HEK293 (cell line): ENCODE results near the gene ABHD14A.
A peak's percentile ranks its signal among the peaks of the same experiment; 100 is the strongest.

Source experiments
- GLI2 ChIP-seq: fragments of 450-650 bp; formaldehyde crosslinking; IDR thresholded peaks from 2 replicates; pipeline ENCODE4; 2017; ENCODE audit warnings: missing biosample characterization, missing genetic modification characterization, low read depth, borderline replicate concordance
- GLI4 ChIP-seq: fragments of 450-650 bp; formaldehyde crosslinking; IDR thresholded peaks from 2 replicates; pipeline ENCODE4 v1.5.1; 2016; ENCODE audit warnings: missing biosample characterization, missing genetic modification characterization
- GLIS2 ChIP-seq: fragments of 450-650 bp; formaldehyde crosslinking; IDR thresholded peaks from 2 replicates; pipeline ENCODE4 v1.5.1; 2016; ENCODE audit warnings: missing biosample characterization, missing genetic modification characterization
- OVOL3 ChIP-seq: fragments of 450-650 bp; formaldehyde crosslinking; IDR thresholded peaks from 2 replicates; pipeline ENCODE4 v1.5.1; 2016; ENCODE audit warnings: missing biosample characterization, missing genetic modification characterization
- SCRT2 ChIP-seq: fragments of 450-650 bp; formaldehyde crosslinking; IDR thresholded peaks from 2 replicates; pipeline ENCODE4 v1.5.1; 2016; ENCODE audit warnings: missing biosample characterization, missing genetic modification characterization
- SP3 ChIP-seq: fragments of 450-650 bp; formaldehyde crosslinking; IDR thresholded peaks from 2 replicates; pipeline ENCODE4 v1.5.1; 2016; ENCODE audit warnings: missing biosample characterization, missing genetic modification characterization
- TCF7L2 ChIP-seq: IDR thresholded peaks from 2 replicates; pipeline ENCODE4 v1.6.1; 2011; ENCODE audit warnings: low read depth, mild to moderate bottlenecking, inconsistent platforms, low read length, moderate library complexity, borderline replicate concordance
- YY1 ChIP-seq: fragments of 450-650 bp; formaldehyde crosslinking; IDR thresholded peaks from 2 replicates; pipeline ENCODE4 v1.5.1; 2018; ENCODE audit warnings: missing biosample characterization, missing genetic modification characterization
- ZBTB20 ChIP-seq: fragments of 450-650 bp; formaldehyde crosslinking; IDR thresholded peaks from 2 replicates; pipeline ENCODE4 v1.5.1; 2016; ENCODE audit warnings: missing biosample characterization, missing genetic modification characterization
- ZBTB48 ChIP-seq: fragments of 450-650 bp; formaldehyde crosslinking; IDR thresholded peaks from 2 replicates; pipeline ENCODE4 v1.5.1; 2016; ENCODE audit warnings: missing biosample characterization, missing genetic modification characterization
- ZIC2 ChIP-seq: fragments of 450-650 bp; formaldehyde crosslinking; IDR thresholded peaks from 2 replicates; pipeline ENCODE4 v1.5.1; 2016; ENCODE audit warnings: missing biosample characterization, missing genetic modification characterization
- ZNF114 ChIP-seq: fragments of 450-650 bp; formaldehyde crosslinking; IDR thresholded peaks from 2 replicates; pipeline ENCODE4 v1.5.0; 2017; ENCODE audit warnings: missing biosample characterization, missing genetic modification characterization
- ZNF157 ChIP-seq: fragments of 450-650 bp; formaldehyde crosslinking; IDR thresholded peaks from 2 replicates; pipeline ENCODE4 v1.5.1; 2016; ENCODE audit warnings: missing biosample characterization, missing genetic modification characterization
- ZNF2 ChIP-seq: fragments of 450-650 bp; formaldehyde crosslinking; IDR thresholded peaks from 2 replicates; pipeline ENCODE4 v1.5.1; 2016; ENCODE audit warnings: missing biosample characterization, missing genetic modification characterization
- ZNF214 ChIP-seq: fragments of 450-650 bp; formaldehyde crosslinking; IDR thresholded peaks from 2 replicates; pipeline ENCODE4 v1.5.1; 2017; ENCODE audit warnings: missing biosample characterization, mild to moderate bottlenecking, missing genetic modification characterization, borderline replicate concordance
- ZNF24 ChIP-seq: fragments of 450-650 bp; formaldehyde crosslinking; IDR thresholded peaks from 2 replicates; pipeline ENCODE4 v1.5.1; 2016; ENCODE audit warnings: missing biosample characterization, missing genetic modification characterization
- ZNF341 ChIP-seq: fragments of 450-650 bp; formaldehyde crosslinking; IDR thresholded peaks from 2 replicates; pipeline ENCODE4; 2016; ENCODE audit warnings: low read depth, missing biosample characterization, missing genetic modification characterization
- ZNF394 ChIP-seq: fragments of 450-650 bp; formaldehyde crosslinking; IDR thresholded peaks from 2 replicates; pipeline ENCODE4 v1.5.1; 2016; ENCODE audit warnings: missing biosample characterization, missing genetic modification characterization, mild to moderate bottlenecking, moderate library complexity, borderline replicate concordance
- ZNF571 ChIP-seq: fragments of 450-650 bp; formaldehyde crosslinking; IDR thresholded peaks from 2 replicates; pipeline ENCODE4 v1.5.0; 2017; ENCODE audit warnings: missing biosample characterization, missing genetic modification characterization
- ZNF585B ChIP-seq: fragments of 450-650 bp; formaldehyde crosslinking; IDR thresholded peaks from 2 replicates; pipeline ENCODE4 v1.5.1; 2016; ENCODE audit warnings: missing biosample characterization, missing genetic modification characterization
- ZNF623 ChIP-seq: fragments of 450-650 bp; formaldehyde crosslinking; IDR thresholded peaks from 2 replicates; pipeline ENCODE4 v1.5.1; 2016; ENCODE audit warnings: missing biosample characterization, missing genetic modification characterization
- ZNF629 ChIP-seq: fragments of 450-650 bp; formaldehyde crosslinking; IDR thresholded peaks from 2 replicates; pipeline ENCODE4 v1.5.1; 2017; ENCODE audit warnings: missing biosample characterization, missing genetic modification characterization
- ZNF677 ChIP-seq: fragments of 450-650 bp; IDR thresholded peaks from 2 replicates; pipeline ENCODE4 v1.5.0; 2018; ENCODE audit warnings: missing biosample characterization, mild to moderate bottlenecking, missing genetic modification characterization, moderate library complexity
- ZNF76 ChIP-seq: fragments of 450-650 bp; formaldehyde crosslinking; IDR thresholded peaks from 2 replicates; pipeline ENCODE4; 2016; ENCODE audit warnings: low read depth, missing biosample characterization, missing genetic modification characterization, borderline replicate concordance
- ZNF837 ChIP-seq: fragments of 450-650 bp; formaldehyde crosslinking; IDR thresholded peaks from 2 replicates; pipeline ENCODE4 v1.5.1; 2016; ENCODE audit warnings: missing biosample characterization, missing genetic modification characterization
- ZSCAN30 ChIP-seq: fragments of 450-650 bp; IDR thresholded peaks from 2 replicates; pipeline ENCODE4 v1.5.1; 2018; ENCODE audit warnings: missing biosample characterization, mild to moderate bottlenecking, missing genetic modification characterization, moderate library complexity
- TF ChIP-seq, protein P1 (sequence below): fragments of 450-650 bp; formaldehyde crosslinking; IDR thresholded peaks from 2 replicates; pipeline ENCODE4 v1.5.1; 2016; ENCODE audit warnings: missing biosample characterization, missing genetic modification characterization
- TF ChIP-seq, protein P2 (sequence below): fragments of 450-650 bp; formaldehyde crosslinking; IDR thresholded peaks from 2 replicates; pipeline ENCODE4 v1.5.1; 2016; ENCODE audit warnings: missing biosample characterization, missing genetic modification characterization, borderline replicate concordance
- TF ChIP-seq, protein P3 (sequence below): fragments of 450-650 bp; formaldehyde crosslinking; IDR thresholded peaks from 2 replicates; pipeline ENCODE4 v1.5.1; 2016; ENCODE audit warnings: missing biosample characterization, missing genetic modification characterization
- TF ChIP-seq, protein P4 (sequence below): fragments of 450-650 bp; formaldehyde crosslinking; IDR thresholded peaks from 2 replicates; pipeline ENCODE4 v1.5.1; 2016; ENCODE audit warnings: missing biosample characterization, missing genetic modification characterization
- TF ChIP-seq, protein P5 (sequence below): fragments of 450-650 bp; formaldehyde crosslinking; IDR thresholded peaks from 2 replicates; pipeline ENCODE4 v1.5.1; 2017; ENCODE audit warnings: missing biosample characterization, missing genetic modification characterization
- TF ChIP-seq, protein P6 (sequence below): fragments of 450-650 bp; formaldehyde crosslinking; IDR thresholded peaks from 2 replicates; pipeline ENCODE4 v1.5.1; 2017; ENCODE audit warnings: missing biosample characterization, mild to moderate bottlenecking, missing genetic modification characterization, moderate library complexity

The ABHD14A gene

DNA sequence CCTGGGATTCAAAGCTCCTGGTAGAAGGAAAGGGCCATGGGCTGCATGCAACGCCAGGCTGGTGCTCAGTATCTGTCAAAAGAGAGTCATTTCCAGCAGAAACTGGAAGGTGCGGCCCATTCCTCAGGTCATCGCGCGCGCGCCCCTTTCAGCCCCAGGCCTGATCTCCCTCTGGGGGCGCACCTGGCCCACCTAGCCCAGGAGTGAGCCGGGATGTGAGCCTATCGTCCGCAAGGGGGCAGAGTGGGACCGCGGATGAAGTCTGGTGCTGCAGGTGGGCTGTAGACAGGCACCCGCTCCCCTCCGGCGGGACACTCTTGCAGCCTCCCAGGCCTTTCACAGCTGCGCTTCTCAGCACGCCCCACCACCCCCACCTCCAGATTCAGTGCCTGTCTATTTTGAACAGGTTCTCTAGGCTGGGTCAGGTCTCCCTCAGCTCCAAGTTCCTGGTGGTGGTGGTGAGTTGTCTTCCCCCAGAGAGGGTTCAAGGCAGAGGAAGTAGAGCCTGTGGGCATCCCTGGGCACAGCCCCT is 26.6 kb downstream of the ABHD14A start (continued):
- TF ChIP-seq ZNF623 (tag by site-specific recombination), result no peak
- TF ChIP-seq ZNF629, result 0 out of 2 replicates have a peak, but pooled peaks have one; percentile 21
- TF ChIP-seq OVOL3 (tag by site-specific recombination), result no peak
- no peak for TF ChIP-seq ZNF114 (tag by site-specific recombination)
- TF ChIP-seq ZNF76 (tag by site-specific recombination), result no peak
- 0 out of 2 replicates have a peak, but pooled peaks have one; percentile 33 for TF ChIP-seq ZSCAN30
- TF ChIP-seq GLI2 (tag by site-specific recombination), result no peak
- TF ChIP-seq, protein P1, sequence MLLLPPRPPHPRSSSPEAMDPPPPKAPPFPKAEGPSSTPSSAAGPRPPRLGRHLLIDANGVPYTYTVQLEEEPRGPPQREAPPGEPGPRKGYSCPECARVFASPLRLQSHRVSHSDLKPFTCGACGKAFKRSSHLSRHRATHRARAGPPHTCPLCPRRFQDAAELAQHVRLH (tag by site-specific recombination), result no peak
- peak; percentile 70 for TF ChIP-seq ZIC2
- no peak for TF ChIP-seq TCF7L2
- TF ChIP-seq, protein P2, sequence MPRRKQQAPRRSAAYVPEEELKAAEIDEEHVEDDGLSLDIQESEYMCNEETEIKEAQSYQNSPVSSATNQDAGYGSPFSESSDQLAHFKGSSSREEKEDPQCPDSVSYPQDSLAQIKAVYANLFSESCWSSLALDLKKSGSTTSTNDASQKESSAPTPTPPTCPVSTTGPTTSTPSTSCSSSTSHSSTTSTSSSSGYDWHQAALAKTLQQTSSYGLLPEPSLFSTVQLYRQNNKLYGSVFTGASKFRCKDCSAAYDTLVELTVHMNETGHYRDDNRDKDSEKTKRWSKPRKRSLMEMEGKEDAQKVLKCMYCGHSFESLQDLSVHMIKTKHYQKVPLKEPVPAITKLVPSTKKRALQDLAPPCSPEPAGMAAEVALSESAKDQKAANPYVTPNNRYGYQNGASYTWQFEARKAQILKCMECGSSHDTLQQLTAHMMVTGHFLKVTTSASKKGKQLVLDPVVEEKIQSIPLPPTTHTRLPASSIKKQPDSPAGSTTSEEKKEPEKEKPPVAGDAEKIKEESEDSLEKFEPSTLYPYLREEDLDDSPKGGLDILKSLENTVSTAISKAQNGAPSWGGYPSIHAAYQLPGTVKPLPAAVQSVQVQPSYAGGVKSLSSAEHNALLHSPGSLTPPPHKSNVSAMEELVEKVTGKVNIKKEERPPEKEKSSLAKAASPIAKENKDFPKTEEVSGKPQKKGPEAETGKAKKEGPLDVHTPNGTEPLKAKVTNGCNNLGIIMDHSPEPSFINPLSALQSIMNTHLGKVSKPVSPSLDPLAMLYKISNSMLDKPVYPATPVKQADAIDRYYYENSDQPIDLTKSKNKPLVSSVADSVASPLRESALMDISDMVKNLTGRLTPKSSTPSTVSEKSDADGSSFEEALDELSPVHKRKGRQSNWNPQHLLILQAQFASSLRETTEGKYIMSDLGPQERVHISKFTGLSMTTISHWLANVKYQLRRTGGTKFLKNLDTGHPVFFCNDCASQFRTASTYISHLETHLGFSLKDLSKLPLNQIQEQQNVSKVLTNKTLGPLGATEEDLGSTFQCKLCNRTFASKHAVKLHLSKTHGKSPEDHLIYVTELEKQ (tag by site-specific recombination), result no peak
- no peak for TF ChIP-seq ZNF571 (tag by site-specific recombination)
- TF ChIP-seq ZNF585B (tag by site-specific recombination), result no peak
- TF ChIP-seq ZNF394, result no peak
- TF ChIP-seq, protein P3, sequence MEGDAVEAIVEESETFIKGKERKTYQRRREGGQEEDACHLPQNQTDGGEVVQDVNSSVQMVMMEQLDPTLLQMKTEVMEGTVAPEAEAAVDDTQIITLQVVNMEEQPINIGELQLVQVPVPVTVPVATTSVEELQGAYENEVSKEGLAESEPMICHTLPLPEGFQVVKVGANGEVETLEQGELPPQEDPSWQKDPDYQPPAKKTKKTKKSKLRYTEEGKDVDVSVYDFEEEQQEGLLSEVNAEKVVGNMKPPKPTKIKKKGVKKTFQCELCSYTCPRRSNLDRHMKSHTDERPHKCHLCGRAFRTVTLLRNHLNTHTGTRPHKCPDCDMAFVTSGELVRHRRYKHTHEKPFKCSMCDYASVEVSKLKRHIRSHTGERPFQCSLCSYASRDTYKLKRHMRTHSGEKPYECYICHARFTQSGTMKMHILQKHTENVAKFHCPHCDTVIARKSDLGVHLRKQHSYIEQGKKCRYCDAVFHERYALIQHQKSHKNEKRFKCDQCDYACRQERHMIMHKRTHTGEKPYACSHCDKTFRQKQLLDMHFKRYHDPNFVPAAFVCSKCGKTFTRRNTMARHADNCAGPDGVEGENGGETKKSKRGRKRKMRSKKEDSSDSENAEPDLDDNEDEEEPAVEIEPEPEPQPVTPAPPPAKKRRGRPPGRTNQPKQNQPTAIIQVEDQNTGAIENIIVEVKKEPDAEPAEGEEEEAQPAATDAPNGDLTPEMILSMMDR (tag by site-specific recombination), result peak; percentile 98
- TF ChIP-seq, protein P4, sequence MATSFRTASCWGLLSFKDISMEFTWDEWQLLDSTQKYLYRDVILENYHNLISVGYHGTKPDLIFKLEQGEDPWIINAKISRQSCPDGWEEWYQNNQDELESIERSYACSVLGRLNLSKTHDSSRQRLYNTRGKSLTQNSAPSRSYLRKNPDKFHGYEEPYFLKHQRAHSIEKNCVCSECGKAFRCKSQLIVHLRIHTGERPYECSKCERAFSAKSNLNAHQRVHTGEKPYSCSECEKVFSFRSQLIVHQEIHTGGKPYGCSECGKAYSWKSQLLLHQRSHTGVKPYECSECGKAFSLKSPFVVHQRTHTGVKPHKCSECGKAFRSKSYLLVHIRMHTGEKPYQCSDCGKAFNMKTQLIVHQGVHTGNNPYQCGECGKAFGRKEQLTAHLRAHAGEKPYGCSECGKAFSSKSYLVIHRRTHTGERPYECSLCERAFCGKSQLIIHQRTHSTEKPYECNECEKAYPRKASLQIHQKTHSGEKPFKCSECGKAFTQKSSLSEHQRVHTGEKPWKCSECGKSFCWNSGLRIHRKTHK (tag by site-specific recombination), result no peak
- no peak for TF ChIP-seq ZNF837
- peak; percentile 68 for TF ChIP-seq ZNF341 (tag by site-specific recombination)
- TF ChIP-seq YY1 (tag by site-specific recombination), result no peak
- TF ChIP-seq, protein P5, sequence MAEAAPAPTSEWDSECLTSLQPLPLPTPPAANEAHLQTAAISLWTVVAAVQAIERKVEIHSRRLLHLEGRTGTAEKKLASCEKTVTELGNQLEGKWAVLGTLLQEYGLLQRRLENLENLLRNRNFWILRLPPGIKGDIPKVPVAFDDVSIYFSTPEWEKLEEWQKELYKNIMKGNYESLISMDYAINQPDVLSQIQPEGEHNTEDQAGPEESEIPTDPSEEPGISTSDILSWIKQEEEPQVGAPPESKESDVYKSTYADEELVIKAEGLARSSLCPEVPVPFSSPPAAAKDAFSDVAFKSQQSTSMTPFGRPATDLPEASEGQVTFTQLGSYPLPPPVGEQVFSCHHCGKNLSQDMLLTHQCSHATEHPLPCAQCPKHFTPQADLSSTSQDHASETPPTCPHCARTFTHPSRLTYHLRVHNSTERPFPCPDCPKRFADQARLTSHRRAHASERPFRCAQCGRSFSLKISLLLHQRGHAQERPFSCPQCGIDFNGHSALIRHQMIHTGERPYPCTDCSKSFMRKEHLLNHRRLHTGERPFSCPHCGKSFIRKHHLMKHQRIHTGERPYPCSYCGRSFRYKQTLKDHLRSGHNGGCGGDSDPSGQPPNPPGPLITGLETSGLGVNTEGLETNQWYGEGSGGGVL (tag by site-specific recombination), result no peak
- no peak for TF ChIP-seq ZNF2 (tag by site-specific recombination)
- peak; percentile 57 for TF ChIP-seq GLIS2 (tag by site-specific recombination)
- no peak for TF ChIP-seq ZBTB20
- TF ChIP-seq ZNF677, result no peak
- no peak for TF ChIP-seq ZNF24 (tag by site-specific recombination)
- no peak for TF ChIP-seq ZNF157 (tag by site-specific recombination)
- no peak for TF ChIP-seq GLI4
- TF ChIP-seq ZNF214 (tag by site-specific recombination), result no peak
- TF ChIP-seq, protein P6, sequence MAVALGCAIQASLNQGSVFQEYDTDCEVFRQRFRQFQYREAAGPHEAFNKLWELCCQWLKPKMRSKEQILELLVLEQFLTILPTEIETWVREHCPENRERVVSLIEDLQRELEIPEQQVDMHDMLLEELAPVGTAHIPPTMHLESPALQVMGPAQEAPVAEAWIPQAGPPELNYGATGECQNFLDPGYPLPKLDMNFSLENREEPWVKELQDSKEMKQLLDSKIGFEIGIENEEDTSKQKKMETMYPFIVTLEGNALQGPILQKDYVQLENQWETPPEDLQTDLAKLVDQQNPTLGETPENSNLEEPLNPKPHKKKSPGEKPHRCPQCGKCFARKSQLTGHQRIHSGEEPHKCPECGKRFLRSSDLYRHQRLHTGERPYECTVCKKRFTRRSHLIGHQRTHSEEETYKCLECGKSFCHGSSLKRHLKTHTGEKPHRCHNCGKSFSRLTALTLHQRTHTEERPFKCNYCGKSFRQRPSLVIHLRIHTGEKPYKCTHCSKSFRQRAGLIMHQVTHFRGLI, result no peak
- TF ChIP-seq SCRT2 (tag by site-specific recombination), result peak; percentile 73
- no peak for TF ChIP-seq SP3 (tag by site-specific recombination)
- TF ChIP-seq ZBTB48 (tag by site-specific recombination), result no peak
